Memory B cell (primary cell): ENCODE measurements around the gene KRTAP2-3.

Experiments
- ATAC-seq: fragments of 150-1000 bp; cut with Tn5 transposase; 2 replicates; pipeline ENCODE4 v1.10.0; 2021; ENCODE audit warnings: low read depth, mild to moderate bottlenecking, moderate library complexity
- DNase-seq, 2 donors: peaks; one replicate each; pipeline ENCODE4 v3.0.0; 2022; ENCODE audit warnings: low spot score in 2 of 2
- H3K27ac Mint-ChIP-seq: one replicate; pipeline ENCODE4 v1.8.0; 2022; ENCODE audit warnings: mild to moderate bottlenecking, moderate library complexity, mixed read lengths
- H3K27me3 Mint-ChIP-seq: one replicate; pipeline ENCODE4 v1.8.0; 2022; ENCODE audit warnings: mixed read lengths
- H3K36me3 Mint-ChIP-seq: one replicate; pipeline ENCODE4 v1.8.0; 2022; ENCODE audit warnings: mild to moderate bottlenecking, mixed read lengths
- H3K4me1 Mint-ChIP-seq: one replicate; pipeline ENCODE4 v1.8.0; 2022; ENCODE audit warnings: mixed read lengths
- H3K4me3 Mint-ChIP-seq: one replicate; pipeline ENCODE4 v1.8.0; 2022; ENCODE audit warnings: mild to moderate bottlenecking, moderate library complexity, mixed read lengths
- H3K9me3 Mint-ChIP-seq: one replicate; pipeline ENCODE4 v1.8.0; 2022; ENCODE audit warnings: mixed read lengths

The KRTAP2-3 gene

DNA sequence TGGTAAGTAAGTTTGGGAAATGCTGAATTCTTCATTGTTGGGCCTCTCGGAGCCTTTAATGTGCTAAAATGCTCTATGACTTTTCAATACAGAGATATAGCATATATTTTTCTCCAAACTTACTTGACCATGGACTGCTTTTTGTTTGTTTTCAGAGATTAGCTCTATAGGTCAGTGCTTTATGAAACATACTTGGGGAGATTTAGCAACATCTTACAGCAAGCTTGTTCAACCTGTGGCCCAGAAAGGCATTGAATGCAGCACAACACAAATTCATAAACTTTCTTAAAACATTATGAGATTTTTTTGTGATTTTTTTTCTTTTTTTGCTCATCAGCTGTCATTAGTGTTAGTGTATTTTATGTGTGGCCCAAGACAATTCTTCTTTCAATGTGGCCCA lies 50.0 kb downstream of the KRTAP2-3 start:
- H3K27me3 Mint-ChIP-seq: peaks cover 9% of the 10 kb centered on the region
- no peaks in the 10 kb centered on the region for H3K4me1 Mint-ChIP-seq
- DNase-seq (no peak), ATAC-seq (no peak)
- no peak overlapping the region for H3K4me3 Mint-ChIP-seq
- no peaks in the 10 kb centered on the region for H3K36me3 Mint-ChIP-seq
- no peaks in the 10 kb centered on the region for H3K9me3 Mint-ChIP-seq
- no peak overlapping the region for H3K27ac Mint-ChIP-seq

GRCh38 chr17:41009301-41009760 lies 50.6 kb downstream of the KRTAP2-3 start:
- Mint-ChIP-seq H3K27me3 (peaks cover 9% of the 10 kb centered on the region), H3K4me1 (no peaks in the 10 kb centered on the region), H3K27ac (no peak overlapping the region), H3K4me3 (no peak overlapping the region), H3K36me3 (no peaks in the 10 kb centered on the region), H3K9me3 (no peaks in the 10 kb centered on the region)
- ATAC-seq: no peak
- no peak for DNase-seq
